ENCODE data around the gene IGF2BP3. TPM values are rescaled to one million over a fixed set of nuclear protein-coding genes. Genes with fewer than 3 reads are reported as not detected.

The IGF2BP3 gene
- total RNA-seq (2022; extraction: Qiagen RNA extraction), result 19.4 to 30.4 TPM (median 24.1 TPM) in 5 replicates

DNA sequence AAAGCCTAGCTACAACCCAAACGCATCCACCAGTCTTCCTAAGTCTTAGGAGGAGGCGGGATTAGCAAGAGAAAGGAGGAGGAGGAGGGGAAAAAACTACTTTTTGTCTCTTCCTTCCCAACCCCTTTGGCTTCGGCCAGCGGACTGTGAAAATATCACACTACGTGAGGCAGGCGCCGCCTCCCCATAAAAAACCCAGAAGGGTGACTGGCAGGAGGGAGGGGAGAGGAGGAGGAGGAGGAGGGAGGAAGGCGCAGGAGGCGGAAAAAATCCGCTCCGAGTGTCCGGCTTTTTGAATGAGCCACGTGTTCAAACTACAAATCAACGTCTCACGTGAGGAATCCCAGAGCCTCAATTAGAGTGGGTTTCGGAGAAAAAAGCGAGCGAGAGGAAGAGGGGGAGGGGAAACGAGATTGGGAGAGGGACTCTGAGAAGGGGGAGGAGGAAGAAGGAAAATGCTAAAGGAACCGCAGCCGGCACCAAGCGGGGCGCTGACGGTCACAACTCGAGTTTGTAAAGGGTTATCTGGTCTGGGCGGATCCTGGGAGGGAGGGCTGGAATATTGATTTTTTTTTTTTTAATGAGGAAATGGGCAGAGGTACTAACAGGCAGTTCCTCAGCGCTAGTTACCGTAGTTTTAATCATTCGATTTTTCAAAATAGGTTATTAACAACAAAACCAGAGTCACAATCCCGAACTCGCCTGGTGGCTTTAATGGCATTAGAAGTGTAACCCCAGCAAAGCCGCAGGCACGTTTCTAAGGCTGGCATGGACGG lies at the start of gene IGF2BP3:
Gene IGF2BP3 (minus strand): TSS at position 162 of the 776 bp plus-strand sequence. CDS start 381 bp downstream, outside the sequence.

GRCh38 chr7:23298885-23299769 lies 171.2 kb downstream of the IGF2BP3 start, which contains the start of gene MALSU1:
Gene MALSU1, plus strand, starts transcription at chr7:23299339. Its CDS starts 14 bp downstream, at chr7:23299353.

Other genes starting within 250 kb of the IGF2BP3 start
- 1.7 to 2.7 TPM (median 2.5 TPM) in 5 replicates for gene GPNMB, start 223.7 kb downstream of the IGF2BP3 start, total RNA-seq (2022; extraction: Qiagen RNA extraction)
- 70.9 to 88.0 TPM (median 86.3 TPM) in 5 replicates for gene MALSU1, start 171.2 kb downstream of the IGF2BP3 start, total RNA-seq (2022; extraction: Qiagen RNA extraction)
- gene TRA2A, start 61.5 kb upstream of the IGF2BP3 start, total RNA-seq (2022; extraction: Qiagen RNA extraction), result 69.6 to 91.0 TPM (median 71.2 TPM) in 5 replicates
- gene CCDC126, start 126.9 kb upstream of the IGF2BP3 start, total RNA-seq (2022; extraction: Qiagen RNA extraction), result 2.9 to 4.0 TPM (median 3.6 TPM) in 5 replicates
- 0.24 to 0.63 TPM (median 0.39 TPM) in 5 replicates for gene FAM221A, start 209.7 kb upstream of the IGF2BP3 start, total RNA-seq (2022; extraction: Qiagen RNA extraction)
- gene STK31, start 239.7 kb upstream of the IGF2BP3 start, total RNA-seq (2022; extraction: Qiagen RNA extraction), result 0.49 to 0.82 TPM (median 0.62 TPM) in 5 replicates

All from A549 treated with CORT108297 at 1 μM for 4 hours (cell line).